ENCODE results near the gene RAPGEF4.

Gene RAPGEF4

GRCh38 chr2:172969609-172970008 is 234.0 kb downstream of the RAPGEF4 start:
- Histone ChIP-seq H3K27me3 (ENCODE audit: insufficient read depth, low read length, poor library complexity, severe bottlenecking) (no peaks in the 10 kb centered on the region), H2AFZ (ENCODE audit: low read length) (no peak overlapping the region), H3K79me2 (ENCODE audit: insufficient read depth, low read length) (no peaks in the 10 kb centered on the region), H3K4me2 (ENCODE audit: low read depth, low read length, poor library complexity, severe bottlenecking) (no peak overlapping the region), H3K36me3 (ENCODE audit: insufficient read depth, low read length) (no peaks in the 10 kb centered on the region), H3K4me3 (ENCODE audit: low read length, poor library complexity, severe bottlenecking) (no peak overlapping the region), H3K9ac (ENCODE audit: low read depth, low read length, poor library complexity, severe bottlenecking) (no peak overlapping the region), H3F3A (ENCODE audit: low read depth) (no peaks in the 10 kb centered on the region), H3K4me1 (ENCODE audit: insufficient read depth, low read length, poor library complexity, severe bottlenecking) (peaks cover 4% of the 10 kb centered on the region), H3K9me3 (ENCODE audit: insufficient read depth, low read depth, low read length) (no peaks in the 10 kb centered on the region), H3K9me2 (replicated peaks; ENCODE audit: low read depth, low read length) (no peaks in the 10 kb centered on the region), H4K20me1 (ENCODE audit: insufficient read depth, low read length, poor library complexity, severe bottlenecking) (no peaks in the 10 kb centered on the region)
- no peak for TF ChIP-seq EZH2phosphoT487 (IDR thresholded peaks at IDR 0.05; ENCODE audit: borderline replicate concordance)
- TF ChIP-seq CTCF (conservative IDR thresholded peaks at IDR 0.05; ENCODE audit: low read length): no peak

GRCh38 chr2:172970660-172971059 is 235.0 kb downstream of the RAPGEF4 start:
- no peaks in the 10 kb centered on the region for H3F3A ChIP-seq (ENCODE audit: low read depth)
- no peak overlapping the region for H3K4me2 ChIP-seq (ENCODE audit: low read depth, low read length, poor library complexity, severe bottlenecking)
- H3K27me3 ChIP-seq (ENCODE audit: insufficient read depth, low read length, poor library complexity, severe bottlenecking): no peaks in the 10 kb centered on the region
- no peak overlapping the region for H3K9ac ChIP-seq (ENCODE audit: low read depth, low read length, poor library complexity, severe bottlenecking)
- no peaks in the 10 kb centered on the region for H3K9me3 ChIP-seq (ENCODE audit: insufficient read depth, low read depth, low read length)
- H3K4me1 ChIP-seq (ENCODE audit: insufficient read depth, low read length, poor library complexity, severe bottlenecking): no peaks in the 10 kb centered on the region
- no peak for TF ChIP-seq EZH2phosphoT487 (IDR thresholded peaks at IDR 0.05; ENCODE audit: borderline replicate concordance)
- TF ChIP-seq CTCF (conservative IDR thresholded peaks at IDR 0.05; ENCODE audit: low read length): no peak
- H3K36me3 ChIP-seq (ENCODE audit: insufficient read depth, low read length): no peaks in the 10 kb centered on the region
- H3K79me2 ChIP-seq (ENCODE audit: insufficient read depth, low read length): no peaks in the 10 kb centered on the region
- H3K9me2 ChIP-seq (replicated peaks; ENCODE audit: low read depth, low read length): no peaks in the 10 kb centered on the region
- H3K4me3 ChIP-seq (ENCODE audit: low read length, poor library complexity, severe bottlenecking): no peak overlapping the region
- no peaks in the 10 kb centered on the region for H4K20me1 ChIP-seq (ENCODE audit: insufficient read depth, low read length, poor library complexity, severe bottlenecking)
- 0 out of 2 replicates have a peak overlapping the region, but pooled peaks have one; percentile 37 for H2AFZ ChIP-seq (ENCODE audit: low read length)

GRCh38 chr2:172972005-172972619 is 236.5 kb downstream of the RAPGEF4 start:
- H3K9me3 ChIP-seq (ENCODE audit: insufficient read depth, low read depth, low read length): no peaks in the 10 kb centered on the region
- no peaks in the 10 kb centered on the region for H3K9me2 ChIP-seq (replicated peaks; ENCODE audit: low read depth, low read length)
- no peaks in the 10 kb centered on the region for H3K79me2 ChIP-seq (ENCODE audit: insufficient read depth, low read length)
- H2AFZ ChIP-seq (ENCODE audit: low read length): no peak overlapping the region
- no peaks in the 10 kb centered on the region for H4K20me1 ChIP-seq (ENCODE audit: insufficient read depth, low read length, poor library complexity, severe bottlenecking)
- H3K4me2 ChIP-seq (ENCODE audit: low read depth, low read length, poor library complexity, severe bottlenecking): no peak overlapping the region
- TF ChIP-seq EZH2phosphoT487 (IDR thresholded peaks at IDR 0.05; ENCODE audit: borderline replicate concordance): no peak
- peak; percentile 94 for TF ChIP-seq CTCF (conservative IDR thresholded peaks at IDR 0.05; ENCODE audit: low read length)
- no peaks in the 10 kb centered on the region for H3K36me3 ChIP-seq (ENCODE audit: insufficient read depth, low read length)
- no peaks in the 10 kb centered on the region for H3K27me3 ChIP-seq (ENCODE audit: insufficient read depth, low read length, poor library complexity, severe bottlenecking)
- H3F3A ChIP-seq (ENCODE audit: low read depth): no peaks in the 10 kb centered on the region
- no peak overlapping the region for H3K9ac ChIP-seq (ENCODE audit: low read depth, low read length, poor library complexity, severe bottlenecking)
- H3K4me3 ChIP-seq (ENCODE audit: low read length, poor library complexity, severe bottlenecking): no peak overlapping the region
- H3K4me1 ChIP-seq (ENCODE audit: insufficient read depth, low read length, poor library complexity, severe bottlenecking): no peaks in the 10 kb centered on the region
